ENCODE measurements around the gene PCSK5.

Gene PCSK5

DNA sequence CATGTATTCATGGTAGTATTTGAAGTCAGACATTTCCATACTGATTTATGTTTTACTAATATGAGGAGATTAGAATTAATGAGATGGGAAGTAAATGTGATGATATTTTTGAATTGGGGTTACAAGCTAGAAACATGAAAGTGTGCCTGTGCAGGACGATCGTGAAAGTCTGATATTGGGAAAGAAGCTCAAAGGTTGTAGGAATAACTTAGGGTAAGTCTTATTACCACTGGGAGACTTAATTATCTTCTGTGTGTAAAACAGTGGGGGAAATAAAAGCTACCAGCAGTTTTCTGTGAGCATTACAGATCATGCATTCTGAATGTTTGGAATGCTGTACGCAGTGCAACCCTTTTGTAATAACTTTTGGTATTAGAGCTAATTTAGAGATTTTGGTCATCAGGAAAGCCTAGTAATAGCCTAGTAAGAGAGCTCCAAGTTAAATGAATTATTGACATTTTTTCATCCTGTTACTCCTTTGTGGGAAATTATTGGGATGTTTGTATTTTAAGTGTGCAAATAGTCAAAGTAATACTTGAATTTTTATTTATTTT, 153.9 kb downstream of the PCSK5 start:
- Histone ChIP-seq H3K27ac (ENCODE audit: low read length) (no peak overlapping the region), H3K36me3 (replicated peaks; ENCODE audit: insufficient read depth, low read length) (no peaks in the 10 kb centered on the region), H3K9ac (ENCODE audit: low read length) (no peak overlapping the region), H3K9me3 (replicated peaks; ENCODE audit: insufficient read depth, low read length) (no peaks in the 10 kb centered on the region), H3K79me2 (ENCODE audit: low read length) (no peaks in the 10 kb centered on the region), H3K9me2 (replicated peaks; ENCODE audit: insufficient read depth, low read length) (no peaks in the 10 kb centered on the region), H3F3A (ENCODE audit: insufficient read depth, low read length) (peaks cover 2% of the 10 kb centered on the region; the same call in 1 of the 2 replicates), H3K4me1 (ENCODE audit: low read length) (no peaks in the 10 kb centered on the region), H2AFZ (ENCODE audit: low read length) (no peak overlapping the region), H4K20me1 (ENCODE audit: insufficient read depth, low read length) (no peaks in the 10 kb centered on the region), H3K27me3 (replicated peaks; ENCODE audit: insufficient read depth, low read length) (no peaks in the 10 kb centered on the region), H3K4me3 (ENCODE audit: low read length) (no peak overlapping the region), H3K4me2 (ENCODE audit: low read depth, low read length) (no peak overlapping the region)
- no peak for TF ChIP-seq EZH2 (optimal IDR thresholded peaks at IDR 0.05; ENCODE audit: low read depth, low read length)
- TF ChIP-seq, protein P1, sequence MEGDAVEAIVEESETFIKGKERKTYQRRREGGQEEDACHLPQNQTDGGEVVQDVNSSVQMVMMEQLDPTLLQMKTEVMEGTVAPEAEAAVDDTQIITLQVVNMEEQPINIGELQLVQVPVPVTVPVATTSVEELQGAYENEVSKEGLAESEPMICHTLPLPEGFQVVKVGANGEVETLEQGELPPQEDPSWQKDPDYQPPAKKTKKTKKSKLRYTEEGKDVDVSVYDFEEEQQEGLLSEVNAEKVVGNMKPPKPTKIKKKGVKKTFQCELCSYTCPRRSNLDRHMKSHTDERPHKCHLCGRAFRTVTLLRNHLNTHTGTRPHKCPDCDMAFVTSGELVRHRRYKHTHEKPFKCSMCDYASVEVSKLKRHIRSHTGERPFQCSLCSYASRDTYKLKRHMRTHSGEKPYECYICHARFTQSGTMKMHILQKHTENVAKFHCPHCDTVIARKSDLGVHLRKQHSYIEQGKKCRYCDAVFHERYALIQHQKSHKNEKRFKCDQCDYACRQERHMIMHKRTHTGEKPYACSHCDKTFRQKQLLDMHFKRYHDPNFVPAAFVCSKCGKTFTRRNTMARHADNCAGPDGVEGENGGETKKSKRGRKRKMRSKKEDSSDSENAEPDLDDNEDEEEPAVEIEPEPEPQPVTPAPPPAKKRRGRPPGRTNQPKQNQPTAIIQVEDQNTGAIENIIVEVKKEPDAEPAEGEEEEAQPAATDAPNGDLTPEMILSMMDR (IDR thresholded peaks at IDR 0.05; ENCODE audit: low read length), result no peak
- TF ChIP-seq EZH2phosphoT487 (IDR thresholded peaks at IDR 0.05; ENCODE audit: low read length), result no peak
- no peak for DNase-seq

DNA sequence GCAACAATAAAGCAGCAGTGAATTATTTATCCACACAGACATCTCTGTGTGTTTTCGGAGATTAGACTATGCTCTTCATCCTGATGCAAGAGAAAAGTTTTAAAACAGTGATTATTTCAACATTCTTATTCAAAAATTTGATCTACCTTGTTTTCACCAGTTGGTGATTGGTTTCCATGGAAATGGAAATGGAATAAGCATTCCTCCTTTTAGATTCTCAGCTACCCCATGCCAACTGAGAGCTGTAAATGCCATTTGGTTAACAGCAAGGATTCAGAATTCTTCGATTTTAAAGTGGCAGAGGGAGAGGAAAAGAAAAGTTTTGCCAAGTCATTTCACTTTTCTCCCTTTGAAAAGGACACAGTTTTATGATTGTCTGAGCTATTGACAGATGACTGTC, 154.7 kb downstream of the PCSK5 start:
- TF ChIP-seq, protein P1 (IDR thresholded peaks at IDR 0.05; ENCODE audit: low read length), result no peak
- TF ChIP-seq EZH2 (optimal IDR thresholded peaks at IDR 0.05; ENCODE audit: low read depth, low read length) (no peak), EZH2phosphoT487 (IDR thresholded peaks at IDR 0.05; ENCODE audit: low read length) (no peak)
- H3K9me3 ChIP-seq (replicated peaks; ENCODE audit: insufficient read depth, low read length), result no peaks in the 10 kb centered on the region
- peaks cover 2% of the 10 kb centered on the region; the same call in 1 of the 2 replicates for H3F3A ChIP-seq (ENCODE audit: insufficient read depth, low read length)
- H4K20me1 ChIP-seq (ENCODE audit: insufficient read depth, low read length), result no peaks in the 10 kb centered on the region
- H3K4me2 ChIP-seq (ENCODE audit: low read depth, low read length), result no peak overlapping the region
- H3K27me3 ChIP-seq (replicated peaks; ENCODE audit: insufficient read depth, low read length), result no peaks in the 10 kb centered on the region
- H3K9ac ChIP-seq (ENCODE audit: low read length), result no peak overlapping the region
- no peak for DNase-seq
- H3K4me1 ChIP-seq (ENCODE audit: low read length), result no peaks in the 10 kb centered on the region
- H3K36me3 ChIP-seq (replicated peaks; ENCODE audit: insufficient read depth, low read length), result no peaks in the 10 kb centered on the region
- H3K4me3 ChIP-seq (ENCODE audit: low read length), result no peak overlapping the region
- no peaks in the 10 kb centered on the region for H3K9me2 ChIP-seq (replicated peaks; ENCODE audit: insufficient read depth, low read length)
- H3K27ac ChIP-seq (ENCODE audit: low read length), result no peak overlapping the region
- no peak overlapping the region for H2AFZ ChIP-seq (ENCODE audit: low read length)
- no peaks in the 10 kb centered on the region for H3K79me2 ChIP-seq (ENCODE audit: low read length)

- no peak overlapping the region for H2AFZ ChIP-seq (ENCODE audit: low read length)
- H3K9me3 ChIP-seq (replicated peaks; ENCODE audit: insufficient read depth, low read length), result no peaks in the 10 kb centered on the region
- H3K27ac ChIP-seq (ENCODE audit: low read length), result no peak overlapping the region
- H3K4me2 ChIP-seq (ENCODE audit: low read depth, low read length), result no peak overlapping the region
- H3K9me2 ChIP-seq (replicated peaks; ENCODE audit: insufficient read depth, low read length), result no peaks in the 10 kb centered on the region
- H3K27me3 ChIP-seq (replicated peaks; ENCODE audit: insufficient read depth, low read length), result no peaks in the 10 kb centered on the region
- no peaks in the 10 kb centered on the region for H3K36me3 ChIP-seq (replicated peaks; ENCODE audit: insufficient read depth, low read length)
- no peak for DNase-seq
- no peak overlapping the region for H3K9ac ChIP-seq (ENCODE audit: low read length)
- no peaks in the 10 kb centered on the region for H4K20me1 ChIP-seq (ENCODE audit: insufficient read depth, low read length)
- TF ChIP-seq EZH2phosphoT487 (IDR thresholded peaks at IDR 0.05; ENCODE audit: low read length) (no peak), EZH2 (optimal IDR thresholded peaks at IDR 0.05; ENCODE audit: low read depth, low read length) (no peak)
- TF ChIP-seq, protein P1 (IDR thresholded peaks at IDR 0.05; ENCODE audit: low read length), result no peak
- peaks cover 2% of the 10 kb centered on the region; the same call in 1 of the 2 replicates for H3F3A ChIP-seq (ENCODE audit: insufficient read depth, low read length)
- H3K79me2 ChIP-seq (ENCODE audit: low read length), result no peaks in the 10 kb centered on the region
- H3K4me1 ChIP-seq (ENCODE audit: low read length), result no peaks in the 10 kb centered on the region
- no peak overlapping the region for H3K4me3 ChIP-seq (ENCODE audit: low read length)
These were observed 158.9 kb downstream of the PCSK5 start for GRCh38 chr9:76049341-76049740.
